Measurements from ENCODE around the gene COL18A1. TPM values are rescaled to one million over a fixed set of nuclear protein-coding genes. Genes with fewer than 3 reads are reported as not detected.
A peak's percentile ranks its signal among the peaks of the same experiment; 100 is the strongest.

COL18A1 gene
- polyA plus RNA-seq, 1 experiment = 25.3 TPM

DNA sequence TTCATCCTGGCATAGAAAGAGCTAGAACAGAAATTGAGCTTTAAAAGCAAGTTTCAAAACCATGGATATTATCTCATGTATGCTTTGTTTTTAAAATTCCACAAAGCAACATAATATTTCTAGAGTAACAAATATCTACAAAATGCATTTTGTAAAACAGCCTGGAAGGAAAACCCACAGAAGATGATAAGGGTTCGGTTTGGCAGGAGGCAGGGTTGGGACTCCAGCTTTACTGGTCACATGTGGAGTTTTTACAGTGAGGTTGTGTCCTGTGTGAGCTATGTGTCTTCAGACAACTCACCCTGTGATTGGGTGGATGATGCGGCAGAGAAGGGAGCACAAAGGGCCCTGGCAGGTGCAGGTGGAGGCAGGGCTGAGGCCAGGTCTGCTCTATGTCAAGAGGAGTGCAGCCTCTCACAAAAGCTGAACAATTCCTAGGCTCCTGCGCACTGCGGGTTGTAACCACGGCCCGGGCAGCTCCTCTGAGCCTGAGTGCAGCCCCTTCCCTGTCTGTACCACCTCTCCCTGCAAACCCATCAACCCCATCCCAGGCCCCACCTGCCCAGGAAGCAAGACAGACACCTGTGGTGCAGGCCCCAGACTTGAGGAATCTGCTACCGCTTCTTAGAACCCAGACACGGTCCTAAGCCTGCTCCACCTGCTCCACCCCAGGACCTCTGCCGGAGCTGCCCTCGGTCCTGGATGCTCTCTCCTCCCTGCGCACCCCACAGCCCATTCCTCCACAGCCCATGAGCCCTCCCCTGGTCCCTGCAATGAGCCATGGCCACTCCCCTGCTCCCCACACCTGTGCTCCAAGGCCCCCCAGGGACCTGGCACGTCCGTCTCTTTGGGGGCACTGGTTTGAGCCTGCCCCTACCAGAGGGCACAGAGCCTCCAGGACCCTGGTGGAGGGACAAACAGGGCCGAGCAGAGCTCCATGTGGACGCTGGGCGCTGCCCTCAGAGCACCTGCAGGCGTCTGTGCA is 2.8 kb upstream of the COL18A1 start:
- no peak for DNase-seq (ENCODE audit: low read depth, low spot score)
- CTCF ChIA-PET = interaction anchor here (0.8 to 1.1 kb wide), 4 partner anchors 16 to 112 kb away, joined by 3 to 4 read pairs (median 3); no protein-coding TSS in a partner anchor
- TF ChIP-seq, protein P1, sequence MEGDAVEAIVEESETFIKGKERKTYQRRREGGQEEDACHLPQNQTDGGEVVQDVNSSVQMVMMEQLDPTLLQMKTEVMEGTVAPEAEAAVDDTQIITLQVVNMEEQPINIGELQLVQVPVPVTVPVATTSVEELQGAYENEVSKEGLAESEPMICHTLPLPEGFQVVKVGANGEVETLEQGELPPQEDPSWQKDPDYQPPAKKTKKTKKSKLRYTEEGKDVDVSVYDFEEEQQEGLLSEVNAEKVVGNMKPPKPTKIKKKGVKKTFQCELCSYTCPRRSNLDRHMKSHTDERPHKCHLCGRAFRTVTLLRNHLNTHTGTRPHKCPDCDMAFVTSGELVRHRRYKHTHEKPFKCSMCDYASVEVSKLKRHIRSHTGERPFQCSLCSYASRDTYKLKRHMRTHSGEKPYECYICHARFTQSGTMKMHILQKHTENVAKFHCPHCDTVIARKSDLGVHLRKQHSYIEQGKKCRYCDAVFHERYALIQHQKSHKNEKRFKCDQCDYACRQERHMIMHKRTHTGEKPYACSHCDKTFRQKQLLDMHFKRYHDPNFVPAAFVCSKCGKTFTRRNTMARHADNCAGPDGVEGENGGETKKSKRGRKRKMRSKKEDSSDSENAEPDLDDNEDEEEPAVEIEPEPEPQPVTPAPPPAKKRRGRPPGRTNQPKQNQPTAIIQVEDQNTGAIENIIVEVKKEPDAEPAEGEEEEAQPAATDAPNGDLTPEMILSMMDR (IDR thresholded peaks at IDR 0.05; ENCODE audit: low read depth, low read length) = no peak
- Histone ChIP-seq H3K27me3 (ENCODE audit: control insufficient read depth, insufficient read depth, low read length) (peaks cover 7% of the 10 kb centered on the region), H3K9me3 (ENCODE audit: control insufficient read depth, insufficient read depth, low read length) (peaks cover 15% of the 10 kb centered on the region), H3K27ac (ENCODE audit: low read depth, low read length) (no peak overlapping the region), H3K4me3 (ENCODE audit: low read depth, low read length) (no peak overlapping the region)
- POLR2A ChIA-PET = no interaction called here

- CTCF ChIA-PET = interaction anchor here (1.1 kb wide), 1 partner anchor 17 kb away, joined by 4 read pairs; no protein-coding TSS in a partner anchor
These were observed 1.7 kb upstream of the COL18A1 start for GRCh38 chr21:45403133-45403824.

GRCh38 chr21:45403825-45404729 is 888 bp upstream of the COL18A1 start:
- ChIA-PET CTCF (no interaction called here), POLR2A (no interaction called here)
- peaks cover 4% of the 10 kb centered on the region for H3K27me3 ChIP-seq (ENCODE audit: control insufficient read depth, insufficient read depth, low read length)
- H3K4me3 ChIP-seq (ENCODE audit: low read depth, low read length) = peak overlapping the region; percentile 57
- peaks cover 15% of the 10 kb centered on the region for H3K9me3 ChIP-seq (ENCODE audit: control insufficient read depth, insufficient read depth, low read length)
- TF ChIP-seq, protein P1 (IDR thresholded peaks at IDR 0.05; ENCODE audit: low read depth, low read length) = no peak
- no peak overlapping the region for H3K27ac ChIP-seq (ENCODE audit: low read depth, low read length)
- DNase-seq (ENCODE audit: low read depth, low spot score) = no peak

More at GRCh38 chr21:45403133-45403824, 1.7 kb upstream of the COL18A1 start:
- H3K9me3 ChIP-seq (ENCODE audit: control insufficient read depth, insufficient read depth, low read length) = peaks cover 15% of the 10 kb centered on the region
- no peak for DNase-seq (ENCODE audit: low read depth, low spot score)
- no peak overlapping the region for H3K27ac ChIP-seq (ENCODE audit: low read depth, low read length)
- TF ChIP-seq, protein P1 (IDR thresholded peaks at IDR 0.05; ENCODE audit: low read depth, low read length) = no peak
- POLR2A ChIA-PET = no interaction called here
- H3K27me3 ChIP-seq (ENCODE audit: control insufficient read depth, insufficient read depth, low read length) = peaks cover 7% of the 10 kb centered on the region
- no peak overlapping the region for H3K4me3 ChIP-seq (ENCODE audit: low read depth, low read length)

- TF ChIP-seq, protein P1 (IDR thresholded peaks at IDR 0.05; ENCODE audit: low read depth, low read length) = no peak
- Histone ChIP-seq H3K9me3 (ENCODE audit: control insufficient read depth, insufficient read depth, low read length) (peaks cover 15% of the 10 kb centered on the region), H3K27ac (ENCODE audit: low read depth, low read length) (no peak overlapping the region), H3K4me3 (ENCODE audit: low read depth, low read length) (peak overlapping the region; percentile 62), H3K27me3 (ENCODE audit: control insufficient read depth, insufficient read depth, low read length) (peaks cover 4% of the 10 kb centered on the region)
- DNase-seq (ENCODE audit: low read depth, low spot score) = no peak
- ChIA-PET POLR2A (no interaction called here), CTCF (no interaction called here)
These were observed 380 bp downstream of the COL18A1 start for GRCh38 chr21:45405271-45405818.
